BLaER1 treated with 17β-estradiol and CSF1 and Interleukin-3, amounts not matched to agents 10 nM and 100 nM (cell line): ENCODE measurements around the gene DNAJC5.

Experiments used
- H3K27ac ChIP-seq, 11 experiments: shearing (Covaris generic); formaldehyde crosslinking; 2 replicates each; pipeline ENCODE4 v1.8.1; 2022
- H3K27me3 ChIP-seq, 11 experiments: shearing (Covaris generic); formaldehyde crosslinking; 2 replicates each; pipeline ENCODE4 v1.8.1; 2022
- H3K36me3 ChIP-seq, 11 experiments: shearing (Covaris generic); formaldehyde crosslinking; 2 replicates each; pipeline ENCODE4 v1.8.1; 2022
- H3K4me1 ChIP-seq, 10 experiments: shearing (Covaris generic); formaldehyde crosslinking; 2 replicates each; pipeline ENCODE4 v1.8.1; 2022
- H3K4me2 ChIP-seq, 11 experiments: shearing (Covaris generic); formaldehyde crosslinking; 2 replicates each; pipeline ENCODE4 v1.8.1; 2022
- H3K4me3 ChIP-seq, 10 experiments: shearing (Covaris generic); formaldehyde crosslinking; 2 replicates each; pipeline ENCODE4 v1.8.1; 2022
- H3K9ac ChIP-seq, 11 experiments: shearing (Covaris generic); formaldehyde crosslinking; 2 replicates each; pipeline ENCODE4 v1.8.1; 2022
- H3K9me3 ChIP-seq, 11 experiments: shearing (Covaris generic); formaldehyde crosslinking; replicated peaks in 1 of 11; 2 replicates each; pipeline ENCODE4 v1.8.1; 2022
- H4K20me1 ChIP-seq, 11 experiments: shearing (Covaris generic); formaldehyde crosslinking; 2 replicates each; pipeline ENCODE4 v1.8.1; 2022
- Cebpa-rat ChIP-seq, 11 experiments: shearing (Covaris generic); IDR thresholded peaks; 2 replicates each; pipeline ENCODE4 v1.8.1; 2022

The DNAJC5 gene

DNA sequence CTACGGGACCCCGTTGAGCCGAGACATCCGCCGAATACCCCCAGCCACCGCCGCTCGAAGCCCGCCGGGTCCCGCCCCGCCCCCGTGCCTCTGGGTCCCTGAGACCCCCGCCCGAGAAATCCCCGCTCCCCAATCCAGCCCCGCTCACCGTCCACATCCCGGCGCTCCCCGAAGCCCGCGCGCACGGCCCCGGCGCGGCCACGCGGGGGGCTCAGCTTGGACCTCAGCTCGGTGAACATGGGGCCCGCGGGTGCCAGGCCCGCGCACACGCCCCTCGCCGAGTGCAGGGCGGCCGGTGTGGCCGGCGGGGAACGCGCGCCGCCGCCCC, 84.3 kb downstream of the DNAJC5 start:
- H3K9me3 ChIP-seq, result no peaks in the 10 kb centered on the region
- H3K4me1 ChIP-seq, result peaks cover 45 to 59% (median 55%) of the 10 kb centered on the region in 10 experiments
- H3K4me2 ChIP-seq, result peak overlapping the region; percentile 97 to 100 (median 100)
- TF ChIP-seq Cebpa-rat (IDR thresholded peaks at IDR 0.05), result no peak
- peak overlapping the region; percentile 60 to 94 (median 86) for H3K4me3 ChIP-seq
- peaks cover 16 to 25% (median 19%) of the 10 kb centered on the region in 11 experiments for H3K36me3 ChIP-seq
- H3K27ac ChIP-seq, result peak overlapping the region in 10 of 11 experiments; percentile 13 to 87 (median 80); a peak in 18 of 22 replicates
- no peaks in the 10 kb centered on the region for H3K27me3 ChIP-seq
- H3K9ac ChIP-seq, result peak overlapping the region; percentile 76 to 85 (median 82)
- H4K20me1 ChIP-seq, result peaks cover 0 to 48% (median 24%) of the 10 kb centered on the region in 11 experiments; a peak in 17 of 22 replicates

DNA sequence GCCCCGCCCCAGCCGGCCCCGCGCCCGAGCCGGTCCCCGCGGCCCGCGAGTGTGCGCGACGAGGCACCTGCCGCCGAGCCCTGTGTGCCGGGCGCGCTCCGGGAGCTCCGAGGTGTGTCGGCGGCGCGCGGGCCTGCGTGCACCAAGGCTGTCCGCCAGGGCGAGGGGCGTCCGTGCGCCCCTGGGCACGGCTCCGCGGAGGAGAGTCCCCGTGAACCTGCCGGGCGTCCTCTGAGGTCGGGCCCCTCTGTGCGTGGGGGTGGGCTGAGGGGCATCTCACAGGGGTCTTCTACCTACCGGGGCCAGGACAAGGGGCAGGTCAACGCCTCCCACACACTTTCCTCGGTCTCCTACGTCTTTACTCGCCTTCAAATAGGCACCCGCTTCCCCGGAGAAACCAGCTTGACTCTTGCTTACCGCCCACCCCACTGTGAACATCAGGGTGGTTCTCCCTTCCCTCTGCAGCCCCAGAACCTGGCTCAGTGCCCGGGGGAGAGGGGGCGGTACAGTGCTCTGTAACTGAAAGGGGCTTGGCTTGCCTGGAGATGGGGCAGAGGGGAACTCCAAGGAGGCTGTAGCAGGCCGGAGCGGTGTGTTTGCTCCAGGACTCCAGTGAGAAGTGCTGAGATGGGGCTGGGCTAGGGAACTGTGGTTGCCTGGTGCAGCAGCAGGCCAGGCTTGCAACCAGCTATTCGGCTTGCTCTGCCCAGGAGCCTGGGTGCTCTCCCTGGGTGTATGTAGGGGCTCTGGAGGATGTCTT, 84.8 kb downstream of the DNAJC5 start, which contains the start of gene SAMD10:
SAMD10 (minus strand) TSS at position 86 of the 760 bp plus-strand sequence. CDS start 175 bp downstream, outside the sequence.
- TF ChIP-seq Cebpa-rat (IDR thresholded peaks at IDR 0.05), result no peak
- no peaks in the 10 kb centered on the region for H3K9me3 ChIP-seq

DNA sequence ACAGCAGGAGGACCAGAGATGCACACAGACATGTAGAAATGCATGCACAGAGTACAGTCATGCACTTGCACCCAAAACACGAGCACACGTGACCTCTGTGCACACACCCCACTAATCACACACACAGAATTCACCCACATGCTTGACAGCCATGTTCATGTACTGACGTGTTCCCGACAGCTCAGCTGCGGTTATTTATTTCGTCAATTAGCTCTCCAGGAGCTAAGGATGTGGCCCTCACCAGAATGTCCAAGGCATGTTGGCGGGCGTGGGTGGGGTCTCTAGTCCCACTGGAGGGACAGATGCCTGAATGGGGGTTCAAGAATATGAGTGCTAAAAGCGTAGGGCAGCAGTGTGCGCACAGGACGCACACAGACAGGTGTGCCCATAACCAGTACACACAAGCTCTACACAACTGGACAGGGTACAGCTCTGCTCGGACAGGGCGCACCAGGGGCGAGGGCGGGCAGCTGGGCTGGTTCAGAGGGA, 85.4 kb downstream of the DNAJC5 start:
- Histone ChIP-seq H3K9ac (peak overlapping the region; percentile 43 to 86 (median 83); a peak in 20 of 22 replicates), H3K36me3 (peaks cover 28 to 35% (median 31%) of the 10 kb centered on the region in 11 experiments), H3K4me2 (peak overlapping the region; percentile 97 to 100 (median 100)), H4K20me1 (peaks cover 0 to 55% (median 31%) of the 10 kb centered on the region in 11 experiments; a peak in 17 of 22 replicates), H3K4me1 (peaks cover 41 to 57% (median 54%) of the 10 kb centered on the region in 10 experiments), H3K27me3 (no peaks in the 10 kb centered on the region), H3K27ac (peak overlapping the region in 10 of 11 experiments; percentile 28 to 87 (median 80); a peak in 20 of 22 replicates), H3K4me3 (peak overlapping the region; percentile 78 to 94 (median 86); a peak in 19 of 20 replicates), H3K9me3 (no peaks in the 10 kb centered on the region)
- no peak for TF ChIP-seq Cebpa-rat (IDR thresholded peaks at IDR 0.05)

More for the DNA sequence above, 84.8 kb downstream of the DNAJC5 start, which contains the start of gene SAMD10:
- peaks cover 0 to 49% (median 30%) of the 10 kb centered on the region in 11 experiments; a peak in 17 of 22 replicates for H4K20me1 ChIP-seq
- H3K4me2 ChIP-seq, result peak within 1 kb of the TSS; percentile 97 to 100 (median 100)
- peak within 1 kb of the TSS in 10 of 11 experiments; percentile 43 to 87 (median 80); a peak in 20 of 22 replicates for H3K27ac ChIP-seq
- peak within 1 kb of the TSS; percentile 78 to 94 (median 86) for H3K4me3 ChIP-seq
- H3K27me3 ChIP-seq, result no peaks in the 10 kb centered on the region
- H3K4me1 ChIP-seq, result peaks cover 41 to 57% (median 54%) of the 10 kb centered on the region in 10 experiments
- peak within 1 kb of the TSS; percentile 76 to 86 (median 83) for H3K9ac ChIP-seq
- H3K36me3 ChIP-seq, result peaks cover 22 to 30% (median 24%) of the 10 kb centered on the region in 11 experiments

DNA sequence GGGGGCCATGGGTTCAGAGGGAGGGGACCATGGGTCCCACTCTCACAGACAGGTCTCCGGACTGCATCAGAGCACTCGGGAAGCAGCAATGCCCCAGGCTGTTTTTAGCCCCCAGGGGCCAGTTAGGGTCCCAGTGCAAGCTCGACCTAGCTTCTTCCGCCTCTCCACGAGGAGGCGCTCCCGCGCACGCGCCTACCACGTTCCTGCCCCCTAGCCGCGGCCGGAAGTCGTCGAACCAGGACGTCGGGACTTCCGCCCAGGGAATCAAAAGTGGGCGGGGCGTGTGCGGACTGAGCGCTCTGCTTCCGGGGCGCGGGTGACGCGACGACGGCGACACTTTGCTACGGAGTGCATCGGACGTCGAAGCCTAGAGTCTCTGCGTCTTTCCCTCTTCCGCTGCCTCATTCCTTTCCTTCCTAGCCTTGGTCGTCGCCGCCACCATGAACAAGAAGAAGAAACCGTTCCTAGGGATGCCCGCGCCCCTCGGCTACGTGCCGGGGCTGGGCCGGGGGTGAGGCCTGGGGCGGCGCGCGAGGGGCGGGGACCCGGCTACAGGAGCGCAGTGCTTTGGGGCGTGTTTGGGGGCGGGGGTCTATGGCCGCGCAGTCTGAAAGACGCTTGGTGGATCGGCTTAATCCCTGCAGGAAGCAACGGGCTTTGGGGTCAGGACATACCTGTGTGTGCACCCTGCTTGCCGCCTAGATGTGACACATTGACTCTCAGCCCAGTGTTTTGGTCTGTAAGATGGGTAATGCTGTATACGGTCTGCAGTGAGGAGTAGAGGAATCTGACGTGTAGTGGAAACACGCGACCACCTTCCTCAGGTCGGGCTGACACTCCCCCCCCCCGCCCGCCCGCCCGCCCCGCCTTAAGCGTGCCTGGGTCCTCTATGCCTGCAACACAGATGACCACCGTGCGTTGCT, 86.1 kb downstream of the DNAJC5 start, which contains the start of gene PRPF6:
PRPF6 (plus strand) TSS at position 327 of the 923 bp plus-strand sequence; CDS start at position 441, 114 bp downstream.
- peak within 1 kb of the TSS; percentile 70 to 87 (median 79) for H3K27ac ChIP-seq

DNA sequence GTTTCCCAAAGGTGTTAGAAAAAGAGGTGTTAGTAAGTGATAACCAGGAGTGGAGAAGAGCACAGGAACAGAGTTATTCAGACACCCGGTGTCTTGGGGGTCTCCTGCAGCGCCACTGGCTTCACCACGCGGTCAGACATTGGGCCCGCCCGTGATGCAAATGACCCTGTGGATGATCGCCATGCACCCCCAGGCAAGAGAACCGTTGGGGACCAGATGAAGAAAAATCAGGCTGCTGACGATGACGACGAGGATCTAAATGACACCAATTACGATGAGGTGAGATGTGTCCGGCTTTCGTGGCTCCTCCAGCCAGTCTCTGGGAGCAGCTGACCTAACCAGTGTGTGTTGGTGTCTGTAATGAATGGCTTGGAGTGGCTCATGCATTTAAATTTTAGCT, 88.0 kb downstream of the DNAJC5 start:
- Histone ChIP-seq H3K4me1 (peaks cover 38 to 45% (median 43%) of the 10 kb centered on the region in 10 experiments), H3K4me3 (no peak overlapping the region), H3K36me3 (peaks cover 51 to 58% (median 55%) of the 10 kb centered on the region in 11 experiments), H3K27me3 (no peaks in the 10 kb centered on the region), H3K27ac (peak overlapping the region in 1 of 11 experiments; percentile 20; a peak in 1 of 22 replicates), H4K20me1 (peaks cover 0 to 57% (median 31%) of the 10 kb centered on the region in 11 experiments; a peak in 18 of 22 replicates), H3K4me2 (peak overlapping the region in 10 of 11 experiments; percentile 89 to 100 (median 98); a peak in 17 of 22 replicates), H3K9ac (peak overlapping the region in 10 of 11 experiments; percentile 69 to 89 (median 83); a peak in 14 of 22 replicates), H3K9me3 (no peaks in the 10 kb centered on the region)
- TF ChIP-seq Cebpa-rat (IDR thresholded peaks at IDR 0.05), result no peak

More for the DNA sequence above, 86.1 kb downstream of the DNAJC5 start, which contains the start of gene PRPF6:
- no peaks in the 10 kb centered on the region for H3K27me3 ChIP-seq
- peaks cover 0 to 57% (median 31%) of the 10 kb centered on the region in 11 experiments; a peak in 18 of 22 replicates for H4K20me1 ChIP-seq
- peak within 1 kb of the TSS; percentile 97 to 100 (median 100) for H3K4me2 ChIP-seq
- H3K4me3 ChIP-seq, result peak within 1 kb of the TSS; percentile 78 to 94 (median 86)
- peak within 1 kb of the TSS; percentile 79 to 89 (median 83) for H3K9ac ChIP-seq
- H3K9me3 ChIP-seq, result no peaks in the 10 kb centered on the region
- peaks cover 41 to 57% (median 54%) of the 10 kb centered on the region in 10 experiments for H3K4me1 ChIP-seq
- H3K36me3 ChIP-seq, result peaks cover 35 to 39% (median 37%) of the 10 kb centered on the region in 11 experiments
- TF ChIP-seq Cebpa-rat (IDR thresholded peaks at IDR 0.05), result no peak
